Stimulated activated CD8-positive, alpha-beta memory T cell treated with anti-CD3 and anti-CD28 coated beads, Interleukin-7, amount 100 ng/mL, for 24 hours (primary cell): ENCODE results near the gene PSAT1.

ENCODE experiments used
- DNase-seq: peaks from one replicate; pipeline ENCODE4 v3.0.0-alpha.2; 2020; ENCODE audit warnings: low read depth

The PSAT1 gene

DNA sequence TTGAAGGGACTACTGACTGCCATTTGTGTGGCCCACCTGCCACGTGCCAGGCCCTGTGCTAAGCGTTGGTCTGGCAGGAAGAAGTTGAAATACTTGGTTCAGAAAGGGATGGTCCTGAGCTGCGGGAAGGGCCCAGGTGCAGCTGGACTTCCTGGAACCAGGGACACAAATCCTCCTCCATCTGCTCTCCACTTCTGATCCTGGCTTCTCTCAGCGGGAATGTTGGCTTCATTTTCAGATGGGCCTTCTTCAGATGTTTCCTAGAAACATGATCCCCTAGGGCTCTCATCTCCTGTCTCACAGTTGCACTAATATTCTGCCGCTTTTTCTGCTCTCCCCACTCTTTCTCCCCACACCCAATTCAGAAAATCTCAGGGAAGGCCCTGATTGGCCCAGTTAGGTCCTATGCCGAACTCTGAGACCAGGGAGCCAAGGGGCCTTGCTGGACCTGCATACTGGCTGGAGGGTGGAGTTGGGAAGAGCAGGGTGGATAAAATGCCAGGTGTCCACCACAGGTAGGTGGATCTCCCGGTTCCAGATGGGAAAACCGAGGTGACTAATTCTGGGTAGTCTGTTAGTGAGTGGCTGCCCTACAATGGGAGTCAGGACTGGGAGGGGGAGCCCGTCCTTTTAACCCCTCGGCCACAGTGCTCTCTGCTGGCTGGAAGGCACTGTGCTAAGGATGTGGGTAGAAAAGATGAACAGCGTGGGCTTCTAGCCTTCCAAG is 19.4 kb downstream of the PSAT1 start:
- no peak for DNase-seq

DNA sequence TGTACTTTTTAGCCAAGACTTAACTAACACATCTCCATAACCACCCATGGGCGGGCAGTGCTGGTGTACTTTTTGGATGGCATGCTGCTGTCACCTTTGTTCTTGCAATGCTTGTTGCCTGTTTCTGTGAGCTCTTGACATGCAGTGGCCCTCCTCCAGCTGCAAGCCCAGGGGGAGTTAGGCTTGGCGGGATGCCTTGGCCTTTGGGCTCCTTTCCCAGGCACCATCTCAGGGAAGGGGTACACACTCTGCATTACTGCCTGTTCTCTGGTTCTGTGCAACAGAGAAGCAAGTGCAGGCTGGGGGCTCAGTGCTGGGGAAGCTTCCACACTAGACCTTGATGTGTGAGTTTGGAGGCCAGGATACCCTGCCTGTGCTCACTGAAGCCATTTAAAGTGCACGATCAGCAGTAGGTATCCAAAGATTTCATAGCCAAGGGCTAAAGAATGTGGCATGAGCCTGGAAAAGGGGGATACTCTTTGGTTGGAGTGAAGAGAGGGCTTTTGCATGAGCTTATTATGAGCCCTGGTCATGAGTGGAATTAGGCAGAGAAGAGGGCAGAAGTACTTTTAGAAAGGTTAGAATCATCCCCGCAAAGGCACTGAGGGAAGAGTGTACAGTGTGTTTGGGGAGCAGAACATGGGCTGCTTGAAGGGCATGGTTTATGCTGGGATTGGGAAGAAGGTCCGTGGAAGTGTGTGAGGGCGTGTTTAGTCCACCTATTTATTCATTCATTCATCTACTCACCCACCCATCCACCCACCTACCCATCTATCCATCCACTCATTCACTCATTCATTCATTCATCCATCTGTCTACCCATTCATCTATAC is 22.5 kb downstream of the PSAT1 start:
- no peak for DNase-seq

DNA sequence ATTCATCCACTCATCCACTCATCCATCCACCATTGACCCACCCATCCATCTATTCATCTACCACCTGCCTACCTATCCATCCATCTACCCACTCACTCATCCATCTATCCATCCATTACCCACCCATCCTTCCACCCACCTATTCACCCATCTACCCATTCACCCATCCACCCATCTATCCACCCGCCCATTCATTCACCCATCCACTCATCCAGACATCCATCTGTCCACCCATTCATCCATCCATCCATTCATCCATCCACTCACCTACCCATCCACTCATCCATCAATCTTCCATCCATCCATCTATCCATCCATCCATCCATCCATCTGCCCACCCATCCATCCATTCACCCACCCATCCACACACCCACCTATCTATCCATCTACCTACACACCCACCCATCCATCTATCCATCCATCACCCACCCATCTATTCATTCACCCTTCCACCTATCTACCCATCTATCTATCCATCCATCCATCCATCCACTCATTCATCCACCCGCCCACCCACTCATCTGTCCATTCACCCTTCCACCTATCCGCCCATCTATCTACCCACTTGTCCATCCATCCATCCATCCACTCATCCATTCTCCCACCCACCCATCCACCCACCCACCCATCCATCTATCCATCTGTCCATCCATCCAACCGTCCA is 23.2 kb downstream of the PSAT1 start:
- DNase-seq, result no peak

DNA sequence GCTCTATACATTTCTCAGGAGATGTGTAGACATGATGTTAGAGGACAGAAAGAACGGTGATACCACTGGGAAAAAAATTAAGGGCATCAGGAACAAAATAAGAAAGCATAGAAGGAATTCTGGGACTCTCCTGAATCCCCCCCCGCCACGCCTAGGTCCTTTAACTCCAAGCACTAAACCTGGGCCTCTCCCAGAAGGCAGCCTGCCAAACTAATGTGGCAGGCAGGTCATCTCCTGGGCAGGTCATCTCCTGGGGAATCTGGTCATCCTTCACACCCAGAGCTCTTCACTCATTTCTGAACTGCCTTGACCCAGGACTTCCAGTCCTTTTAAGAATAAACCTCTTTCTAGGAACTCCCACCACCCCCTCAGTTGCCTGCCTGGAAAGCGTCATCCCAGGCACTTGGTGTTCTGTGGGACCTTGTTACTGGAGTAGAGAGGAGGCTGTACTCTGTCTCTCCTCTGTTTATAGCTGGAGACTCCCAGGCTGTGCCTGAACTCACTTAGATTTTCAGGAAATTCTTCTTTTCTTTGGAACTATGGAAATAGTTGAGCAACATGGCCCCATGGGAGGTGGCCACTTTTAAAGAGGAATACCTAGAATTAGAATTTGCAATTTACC is 24.1 kb downstream of the PSAT1 start:
- no peak for DNase-seq

DNA sequence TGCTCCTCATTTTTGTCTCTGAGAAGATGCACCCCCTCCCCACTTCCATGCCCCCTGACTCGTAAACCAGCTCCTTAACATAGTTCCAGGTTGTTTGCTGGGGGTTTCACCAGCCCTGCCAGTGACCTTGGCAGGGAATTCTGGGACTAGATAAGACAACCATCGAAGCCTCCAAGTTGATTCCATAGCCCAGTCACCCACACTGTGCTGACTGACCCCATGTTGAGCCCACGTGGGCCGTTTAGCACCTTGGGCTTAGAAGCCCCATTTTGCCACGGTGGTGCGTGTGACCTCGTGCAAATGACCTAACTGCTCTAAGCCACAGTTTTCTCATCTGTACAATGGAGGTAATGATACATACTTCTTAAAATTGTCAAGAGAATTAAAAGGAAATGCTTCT is 24.6 kb downstream of the PSAT1 start:
- no peak for DNase-seq

DNA sequence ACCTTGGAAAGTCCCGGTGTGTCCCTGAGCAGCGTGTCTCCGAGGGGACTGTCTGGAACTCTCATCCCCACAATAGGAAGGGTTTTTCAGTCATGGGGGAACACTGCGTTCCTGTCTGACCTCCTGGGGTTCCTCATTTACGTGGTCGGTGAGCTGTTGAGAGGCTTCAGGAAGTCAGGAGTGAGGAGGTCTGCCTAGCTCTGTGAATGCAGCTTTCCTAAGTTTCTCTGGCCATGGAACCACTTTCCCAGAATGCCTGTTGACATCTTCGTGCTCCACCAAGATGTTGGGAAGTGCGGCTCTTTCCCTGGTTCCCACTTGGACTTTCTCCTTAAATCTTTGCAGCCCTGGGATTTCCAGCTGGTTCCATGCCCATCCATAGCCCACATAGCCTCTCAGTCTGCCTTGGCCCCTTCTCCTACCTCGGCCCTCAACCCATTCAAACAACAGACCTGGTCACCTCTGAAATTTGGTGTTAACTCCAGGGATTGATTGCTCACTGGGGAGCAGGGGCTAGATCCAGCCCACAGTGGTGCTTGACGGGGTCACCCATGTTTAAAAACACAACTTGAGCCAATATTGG is 27.2 kb downstream of the PSAT1 start:
- DNase-seq, result no peak

DNA sequence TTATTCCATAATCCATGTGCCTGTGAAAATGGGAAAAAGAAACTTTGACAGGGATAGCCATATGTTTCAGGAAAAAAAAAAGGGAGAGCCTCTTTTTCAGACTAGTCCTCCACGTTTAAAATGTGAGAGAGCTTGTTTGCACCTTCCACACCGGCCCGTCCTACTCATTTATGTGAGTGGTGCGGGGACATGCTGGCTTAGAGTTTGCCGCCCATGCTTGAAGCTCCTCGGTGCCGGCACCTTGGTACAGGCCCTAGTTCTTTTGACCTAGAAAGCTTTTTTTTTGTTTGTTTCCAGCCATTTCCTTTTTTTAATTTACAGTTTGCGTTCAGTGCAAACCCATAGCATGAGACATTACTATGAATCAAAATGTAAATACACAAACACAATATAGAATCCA is 27.8 kb downstream of the PSAT1 start:
- DNase-seq, result no peak

DNA sequence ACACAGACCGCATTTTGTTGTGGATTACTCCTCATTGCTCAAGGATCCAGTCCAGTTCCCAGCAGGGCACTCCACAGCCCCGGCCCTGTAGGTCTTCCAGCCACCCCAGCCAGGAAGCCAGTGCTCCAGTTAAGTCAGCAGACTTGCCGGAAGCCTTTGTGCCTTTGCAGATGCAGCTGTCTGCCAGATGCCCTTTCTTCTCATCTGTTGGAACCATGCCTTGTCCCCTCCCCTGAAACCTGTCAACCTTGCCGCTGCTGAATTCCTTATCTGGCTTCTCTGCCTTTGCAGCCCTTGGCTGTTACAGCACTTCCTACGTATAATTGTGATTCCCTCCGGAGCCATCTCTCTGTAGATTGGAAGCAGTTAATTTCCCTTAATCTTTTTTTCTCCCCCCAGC is 28.4 kb downstream of the PSAT1 start:
- no peak for DNase-seq

DNA sequence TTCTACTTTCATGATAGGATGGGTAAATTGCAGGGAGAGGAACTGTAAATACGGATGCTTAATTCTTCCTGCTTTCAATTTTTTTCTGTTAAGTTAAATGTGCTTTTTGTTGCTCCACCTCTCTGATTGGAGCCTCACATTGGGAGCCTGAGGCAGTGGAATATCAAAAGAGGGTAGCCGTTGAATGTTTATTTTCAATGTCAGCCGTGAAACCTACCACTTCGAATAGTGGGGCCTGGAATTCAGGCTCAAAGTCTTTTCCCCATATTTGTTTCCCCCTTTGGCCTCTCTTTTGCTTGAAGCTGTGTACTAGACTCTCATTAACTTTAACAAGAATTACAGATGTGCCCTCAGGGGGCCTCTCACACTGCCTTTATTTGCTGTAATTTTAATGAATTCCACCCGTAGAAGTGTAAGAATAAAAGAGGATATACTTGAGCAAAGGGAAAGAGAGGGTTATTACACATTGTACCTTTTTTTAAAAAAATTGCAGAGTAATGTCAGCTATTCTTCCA is 29.0 kb downstream of the PSAT1 start:
- DNase-seq, result no peak

DNA sequence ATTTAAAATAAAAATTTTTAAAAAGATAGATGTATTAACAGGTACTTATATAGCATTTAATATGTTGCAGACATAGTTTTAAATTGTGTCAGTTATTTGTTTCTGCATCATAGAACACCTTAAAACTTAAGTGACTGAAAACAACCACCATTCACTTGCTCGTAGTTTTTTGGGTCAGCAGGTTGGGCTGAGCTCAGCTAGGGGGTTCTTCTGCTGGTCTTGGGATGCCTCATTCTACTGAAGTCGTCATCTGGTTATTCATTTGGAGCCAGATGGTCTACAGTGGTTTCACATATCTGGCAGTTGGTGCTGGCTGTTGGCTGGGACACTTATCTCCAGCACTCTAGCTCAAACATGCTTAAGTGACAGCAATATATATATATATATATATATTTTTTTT is 29.6 kb downstream of the PSAT1 start:
- no peak for DNase-seq

DNA sequence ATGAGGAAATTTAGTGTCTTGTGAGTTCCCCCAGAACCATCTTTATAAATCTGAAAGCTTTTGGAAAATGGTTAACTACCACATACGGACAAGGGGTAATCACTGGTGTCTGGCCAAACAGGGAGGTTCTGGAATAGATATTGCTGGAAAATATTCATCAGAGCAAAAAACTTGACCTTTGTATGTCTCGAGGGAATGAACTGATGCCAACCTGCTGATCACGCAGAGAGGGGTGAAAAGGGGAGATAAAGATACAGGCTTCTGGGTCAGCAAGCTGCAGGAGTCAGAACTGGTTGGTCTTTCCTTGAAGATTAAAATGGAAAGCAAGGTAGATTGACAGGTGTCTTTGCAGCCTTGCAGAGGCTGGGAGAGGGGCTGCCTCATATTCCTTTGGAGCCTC is 35.5 kb downstream of the PSAT1 start:
- no peak for DNase-seq

DNA sequence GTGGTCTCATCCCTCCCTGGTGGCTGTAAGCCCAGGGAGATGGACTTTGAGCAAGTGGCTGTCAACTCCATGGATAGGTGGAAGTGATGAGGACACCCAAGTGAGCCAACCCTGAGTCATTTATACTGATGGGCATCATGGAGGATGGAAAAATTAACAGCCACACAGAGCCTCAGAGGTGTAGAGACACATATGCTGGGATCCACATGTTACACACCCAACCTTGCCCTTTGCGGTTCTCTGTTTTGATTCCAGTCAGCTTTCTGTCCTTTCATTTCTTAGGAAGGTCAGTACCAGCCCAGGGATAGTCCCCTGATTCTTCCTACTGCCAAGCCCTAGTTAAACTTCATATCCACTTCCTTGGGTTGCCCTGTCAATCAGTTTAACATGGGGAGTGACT is 51.9 kb downstream of the PSAT1 start:
- DNase-seq, result no peak

DNA sequence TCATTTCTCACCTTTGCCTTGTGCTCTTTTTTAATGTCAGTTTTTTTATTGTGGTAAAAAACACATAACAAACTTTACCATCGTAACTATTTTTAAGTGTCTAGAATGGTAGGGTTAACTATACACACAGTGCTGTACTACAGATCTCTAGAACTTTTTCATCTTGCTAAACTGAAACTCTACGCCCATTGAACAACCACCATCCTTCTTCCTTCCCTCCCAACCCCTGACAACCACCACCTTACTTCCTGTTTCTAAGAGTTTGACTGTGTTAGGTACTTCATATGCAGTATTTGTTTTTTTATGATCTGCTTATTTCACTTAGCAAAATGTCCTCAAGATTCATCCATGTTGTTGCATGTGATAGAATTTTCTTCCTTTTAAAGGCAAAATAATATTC is 54.9 kb downstream of the PSAT1 start:
- DNase-seq, result no peak

DNA sequence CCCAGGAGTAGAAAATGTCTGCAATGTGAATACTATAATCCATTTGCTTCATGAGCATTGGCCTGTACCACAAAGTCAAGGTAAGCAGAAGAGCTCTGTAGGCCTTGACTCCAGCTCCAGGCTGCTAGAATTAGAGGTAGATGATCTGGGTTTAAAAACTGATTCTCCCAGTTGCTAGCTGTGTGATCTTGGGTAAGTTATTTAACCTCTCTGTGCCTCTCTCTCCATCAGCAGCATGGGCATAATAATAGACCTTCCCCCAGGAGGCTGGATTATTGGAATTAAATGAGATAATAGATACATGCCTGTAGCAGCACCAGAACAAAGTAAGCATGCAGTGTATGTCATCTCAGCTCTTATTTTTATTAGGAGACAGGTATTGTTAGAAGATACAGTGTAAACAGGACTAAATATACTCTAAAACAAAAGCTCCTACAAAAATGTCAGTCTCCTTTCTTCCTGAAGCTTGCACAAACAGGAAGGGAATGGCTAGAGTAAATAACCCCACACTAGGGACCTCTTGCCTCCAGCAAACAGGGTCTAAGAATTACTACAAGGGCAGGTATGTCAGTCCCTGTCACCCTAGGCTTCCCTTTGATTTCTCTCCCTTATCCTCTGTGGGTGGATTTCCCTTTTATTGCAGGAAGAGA is 57.5 kb downstream of the PSAT1 start:
- DNase-seq, result no peak

DNA sequence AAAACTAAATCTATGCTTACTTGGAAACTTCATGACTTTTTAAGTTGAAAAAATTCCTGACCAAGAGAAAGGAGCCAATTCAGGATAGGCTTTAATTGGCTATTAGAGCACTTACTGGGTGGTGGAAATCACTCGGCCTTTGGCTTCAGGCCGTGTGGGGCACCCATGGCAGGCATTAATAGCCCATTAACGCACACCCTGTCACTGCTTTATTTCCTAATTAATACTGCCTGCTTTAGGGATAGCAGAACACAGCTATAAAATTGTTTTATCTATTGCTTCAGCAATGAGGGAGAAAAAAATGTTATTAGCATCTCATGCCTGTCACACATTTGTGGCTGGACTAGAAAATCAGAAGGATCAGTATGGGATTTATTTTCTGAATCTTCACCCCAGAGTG is 58.1 kb downstream of the PSAT1 start:
- DNase-seq, result no peak

DNA sequence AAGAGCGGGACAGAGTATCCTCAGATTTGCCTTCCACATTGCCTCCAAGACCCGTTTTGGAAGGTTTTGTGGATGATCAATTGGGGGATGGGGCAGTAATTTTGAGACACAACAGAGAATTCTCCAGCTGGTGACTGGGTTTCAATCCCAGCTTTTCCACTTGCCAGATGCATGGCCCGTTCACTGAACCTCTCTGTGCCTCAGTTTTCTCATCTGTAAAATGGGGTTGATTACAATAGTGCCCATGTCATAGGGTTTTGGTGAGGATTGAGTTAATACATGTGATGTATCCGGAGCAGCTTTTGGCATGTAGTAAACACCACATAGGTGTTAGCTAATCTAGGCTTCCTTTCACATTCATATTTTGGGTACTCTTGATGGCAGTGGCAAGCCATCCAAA is 59.7 kb downstream of the PSAT1 start:
- DNase-seq, result no peak

DNA sequence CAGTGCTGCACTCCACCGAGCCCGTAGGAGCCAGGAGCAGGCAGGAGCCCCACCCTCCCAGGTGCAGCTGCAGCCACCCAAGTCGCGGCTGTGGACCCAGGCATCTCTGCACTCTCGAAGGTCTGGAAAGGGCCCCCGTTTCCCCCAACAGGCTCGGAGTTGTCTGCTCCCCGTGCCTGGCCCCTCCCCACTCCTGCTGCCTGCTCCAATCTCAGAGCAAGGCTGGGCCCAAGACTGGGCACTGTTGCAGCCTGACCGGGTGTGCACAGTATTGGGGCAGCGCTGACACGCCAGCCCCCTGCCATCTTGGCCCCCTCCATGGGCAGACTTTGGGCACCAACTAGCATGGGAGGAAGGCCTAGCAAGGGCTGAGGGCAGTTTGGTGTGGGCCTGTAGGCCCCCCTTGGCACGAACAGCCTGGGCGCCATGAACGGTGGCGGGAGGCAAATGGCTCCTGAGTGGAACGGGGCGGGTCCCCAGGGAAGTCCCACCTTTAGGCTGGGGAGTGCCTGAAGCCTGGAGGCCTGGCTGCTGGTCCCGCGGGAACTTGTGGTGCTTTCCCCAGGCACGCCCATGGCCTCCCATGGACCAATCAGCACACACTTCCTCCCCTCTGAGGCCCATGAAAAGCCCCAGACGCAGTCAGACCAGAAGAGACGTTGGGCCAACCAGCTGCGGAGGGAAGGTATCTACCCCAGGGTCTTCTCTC is 60.4 kb downstream of the PSAT1 start:
- no peak for DNase-seq

DNA sequence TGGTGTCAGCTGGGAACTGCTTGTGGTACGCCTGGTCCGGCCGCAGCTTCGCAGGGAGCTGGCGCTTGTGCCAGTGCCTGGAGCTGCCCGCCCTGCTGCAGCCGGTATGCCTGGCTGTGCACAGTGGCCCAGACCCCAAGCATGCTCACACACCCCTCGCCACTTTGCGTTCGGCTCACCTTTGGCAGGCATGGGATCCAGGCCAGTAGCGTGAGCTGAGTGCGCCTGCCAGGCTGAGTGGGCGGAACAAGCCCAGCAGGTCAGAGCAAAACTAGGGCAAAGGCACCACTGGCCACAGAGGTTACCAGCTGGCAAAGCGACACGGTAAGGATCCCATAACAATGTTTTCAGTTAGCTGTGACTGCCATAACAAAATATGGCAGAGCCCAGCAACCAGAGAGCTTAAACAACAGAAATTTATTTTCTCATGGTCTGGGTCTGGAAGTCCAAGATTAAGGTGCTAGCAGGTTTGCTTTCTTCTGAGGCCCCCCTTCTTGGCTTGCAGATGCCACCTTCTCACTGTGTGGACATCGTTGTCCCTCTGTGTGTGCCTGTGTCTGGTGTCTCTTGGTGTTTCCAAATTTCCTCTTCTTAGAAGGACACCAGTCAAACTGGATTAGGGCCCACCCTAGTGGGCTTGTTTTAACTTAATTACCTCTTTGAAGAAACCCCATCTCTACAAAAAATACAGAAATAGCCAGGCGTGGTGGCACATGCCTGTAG is 61.6 kb downstream of the PSAT1 start:
- no peak for DNase-seq

DNA sequence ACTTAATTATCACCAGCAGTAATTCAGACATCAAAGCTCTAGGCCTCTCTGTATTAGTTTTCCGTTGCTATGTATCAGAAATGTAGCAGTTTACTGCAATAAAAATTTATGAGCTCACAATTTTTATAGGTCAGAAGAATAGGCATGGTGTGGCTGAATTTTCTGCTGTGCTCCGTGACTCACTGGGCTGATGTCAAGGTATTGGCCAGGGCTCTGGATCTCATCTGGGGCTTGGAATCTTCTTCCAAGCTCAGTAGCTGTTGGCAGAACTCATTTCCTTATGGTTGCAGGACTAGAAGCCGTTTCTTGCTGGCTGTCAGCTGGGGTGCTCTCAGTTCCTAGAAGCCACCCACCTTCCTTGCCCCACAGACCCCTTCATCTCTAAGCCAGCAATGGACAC is 66.3 kb downstream of the PSAT1 start:
- DNase-seq, result no peak
